K562 (cell line): ENCODE results near the gene XBP1. TPM values are rescaled to one million over a fixed set of nuclear protein-coding genes. Genes with fewer than 3 reads are reported as not detected.
A peak's percentile ranks its signal among the peaks of the same experiment; 100 is the strongest.

Experiments
- AFF4 ChIP-seq: sonication (generic); formaldehyde crosslinking; IDR thresholded peaks from 2 replicates; pipeline ENCODE4 v1.8.0; 2023; ENCODE audit warnings: mild to moderate bottlenecking, missing genetic modification reagents
- CBFB ChIP-seq: sonication (generic); formaldehyde crosslinking; IDR thresholded peaks from 2 replicates; pipeline ENCODE4 v1.4.0; 2020; ENCODE audit warnings: mild to moderate bottlenecking, missing genetic modification reagents
- CHD7 ChIP-seq: fragments of 200-600 bp; sonication (generic); IDR thresholded peaks from one replicate; pipeline ENCODE4 v1.6.1; 2012; ENCODE audit warnings: mild to moderate bottlenecking, low read depth, low read length, inconsistent platforms
- FOXP1 ChIP-seq: sonication (generic); formaldehyde crosslinking; IDR thresholded peaks from 2 replicates; pipeline ENCODE4 v1.8.0; 2022; ENCODE audit warnings: mild to moderate bottlenecking, missing genetic modification reagents
- KLF16 ChIP-seq: IDR thresholded peaks from 2 replicates; pipeline ENCODE4 v1.6.1; 2016; ENCODE audit warnings: antibody characterized with exemption
- NFATC3 ChIP-seq: fragments of 450-650 bp; IDR thresholded peaks from 2 replicates; pipeline ENCODE4 v1.6.1; 2017; ENCODE audit warnings: mild to moderate bottlenecking
- PCBP1 ChIP-seq: fragments of 200-400 bp; formaldehyde crosslinking; IDR thresholded peaks from 2 replicates; pipeline ENCODE4 v1.6.1; 2018; ENCODE audit warnings: mild to moderate bottlenecking, low read depth, low read length; ENCODE audit not compliant: poor library complexity, severe bottlenecking
- SNIP1 ChIP-seq: fragments of 450-650 bp; IDR thresholded peaks from 2 replicates; pipeline ENCODE4 v1.7.1; 2017; ENCODE audit warnings: low read depth, mild to moderate bottlenecking
- SP2 ChIP-seq: IDR thresholded peaks from 2 replicates; pipeline ENCODE4 v1.6.1; 2011; ENCODE audit warnings: mild to moderate bottlenecking, low read depth, low read length, moderate library complexity; ENCODE audit not compliant: poor library complexity, severe bottlenecking; ENCODE audit errors: extremely low read depth
- SREBF1 ChIP-seq: fragments of 150-350 bp; IDR thresholded peaks from 2 replicates; pipeline ENCODE4 v1.6.1; 2014; ENCODE audit warnings: antibody characterized with exemption, low read depth, low read length, borderline replicate concordance
- TAF15 ChIP-seq: fragments of 200-400 bp; formaldehyde crosslinking; IDR thresholded peaks from 2 replicates; pipeline ENCODE4 v1.6.1; 2017; ENCODE audit warnings: mild to moderate bottlenecking, low read depth, low read length, moderate library complexity
- ZNF140 ChIP-seq: fragments of 250-450 bp; sonication (Bioruptor Pico); IDR thresholded peaks from 2 replicates; pipeline ENCODE4 v1.8.0; 2021; ENCODE audit warnings: moderate library complexity, mild to moderate bottlenecking, inconsistent platforms
- ZNF263 ChIP-seq: sonication (generic); formaldehyde crosslinking; IDR thresholded peaks from 2 replicates; pipeline ENCODE4 v1.8.0; 2022; ENCODE audit warnings: mild to moderate bottlenecking, missing genetic modification reagents, borderline replicate concordance
- polyA plus RNA-seq, 8 experiments: library from polyadenylated mRNA; depleted of rRNA in 4 of 8; stranded (reverse) in 5 of 8; unstranded in 3 of 8; fragments of >200 nt; fragmentation: Nextera tagmentation in 2 of 8; fragmentation: Illumina TruSeq in 1 of 8; extraction: Ambion mirVana in 2 of 8; extraction: Trizol in 1 of 8; gene quantifications; 2 replicates each; pipeline versions ENCODE4 v1.2.1 to v1.2.3, GENCODE V29; 2011 to 2014; ENCODE audit warnings: inconsistent platforms in 1 of 8, missing spikeins in 1 of 8
- total RNA-seq, 7 experiments: library from RNA; depleted of rRNA in 6 of 7; stranded (reverse); fragments of >200 nt in 6 of 7; fragmentation: Illumina TruSeq in 2 of 7; extraction: Trizol in 2 of 7; gene quantifications; 2 replicates each; pipeline versions ENCODE4 v1.2.1 to v1.2.3, GENCODE V29; 2011 to 2021; ENCODE audit warnings: low replicate concordance in 1 of 7

The XBP1 gene
- total and polyA plus RNA-seq, 9 of the 15 experiments (the other 6 are each of a cell fraction or from before 2014, with no cell fraction given) = 25.0 to 218 (median 94.6) TPM

- TF ChIP-seq CHD7 = no peak
- TF ChIP-seq TAF15 = no peak
- no peak for TF ChIP-seq NFATC3
- TF ChIP-seq ZNF140 (CRISPR knock-in tag) = no peak
- TF ChIP-seq ZNF263 (CRISPR knock-in tag) = no peak
- TF ChIP-seq SNIP1 = no peak
- TF ChIP-seq KLF16 = no peak
- TF ChIP-seq CBFB (CRISPR knock-in tag) = no peak
- TF ChIP-seq SP2 = peak; percentile 27
- TF ChIP-seq AFF4 (CRISPR knock-in tag) = peak; percentile 68; the same call in 1 of the 2 replicates
- TF ChIP-seq FOXP1 (CRISPR knock-in tag) = no peak; the same call in 1 of the 2 replicates
- TF ChIP-seq PCBP1 = peak; percentile 71
- TF ChIP-seq SREBF1 = no peak
Observed at GRCh38 chr22:28800308-28801041, at the start of gene XBP1 (continued).
